HG03280 (cell line): ENCODE measurements around the gene ERFE.

Source experiments
- ATAC-seq: cut with Tn5 transposase; IDR thresholded peaks from one replicate; pipeline ENCODE4 v1.9.1; 2021; ENCODE audit warnings: mild to moderate bottlenecking, moderate library complexity; ENCODE audit not compliant: unreplicated experiment

Gene ERFE

DNA sequence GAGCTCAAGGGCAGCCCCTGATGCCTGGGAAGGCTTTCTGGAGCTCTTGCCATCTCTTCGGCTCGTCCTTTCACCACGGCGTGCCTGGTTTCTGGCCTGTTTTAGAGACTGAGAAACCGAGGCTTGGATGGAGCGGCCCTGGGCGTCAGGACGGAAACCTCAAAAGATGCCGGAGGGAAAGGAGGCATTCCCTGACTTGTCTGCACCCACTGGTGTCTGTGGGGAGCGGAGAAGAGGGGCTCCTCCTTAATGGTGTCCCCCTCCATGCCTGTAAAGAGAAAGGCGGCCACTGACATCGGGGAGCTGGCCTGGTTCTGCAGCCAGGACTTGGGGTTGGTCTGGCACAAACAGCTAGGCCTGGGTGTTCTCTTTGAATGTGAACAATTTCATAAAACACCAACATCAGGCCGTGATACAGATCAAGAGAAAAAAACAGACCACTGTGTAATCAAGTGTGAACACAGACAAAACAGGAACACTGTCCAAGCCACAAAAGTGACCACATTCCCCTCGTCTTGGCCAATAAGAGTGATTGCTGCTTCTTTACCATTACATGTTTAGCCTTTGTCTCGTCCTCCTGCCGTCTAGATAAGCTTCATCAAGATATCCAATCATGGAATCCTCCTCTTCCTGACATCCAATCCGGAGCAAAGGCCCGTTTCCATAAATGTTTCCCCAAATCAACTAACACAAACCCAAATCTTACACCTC lies 45.4 kb downstream of the ERFE start:
- ATAC-seq: peak; percentile 23

DNA sequence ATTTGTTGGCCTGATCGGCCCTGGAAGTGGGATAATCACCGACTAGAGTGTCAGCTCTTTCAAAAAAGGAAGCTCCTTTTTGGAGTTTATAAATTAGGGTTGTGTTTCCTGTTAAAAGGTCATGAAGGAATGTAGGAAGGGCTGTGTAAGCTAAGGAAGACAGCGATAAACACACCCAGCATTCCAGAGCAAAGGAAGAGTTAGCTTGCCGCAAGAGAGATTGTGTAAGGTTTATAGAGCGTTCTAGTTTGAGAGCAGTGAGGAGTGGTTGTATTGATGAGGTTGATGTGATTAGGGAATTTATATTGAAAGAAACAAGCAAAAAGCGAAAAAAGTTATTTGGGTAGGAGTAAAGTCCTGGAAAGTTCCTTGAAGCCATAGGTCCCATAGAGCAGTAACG lies 48.2 kb downstream of the ERFE start:
- ATAC-seq: no peak

DNA sequence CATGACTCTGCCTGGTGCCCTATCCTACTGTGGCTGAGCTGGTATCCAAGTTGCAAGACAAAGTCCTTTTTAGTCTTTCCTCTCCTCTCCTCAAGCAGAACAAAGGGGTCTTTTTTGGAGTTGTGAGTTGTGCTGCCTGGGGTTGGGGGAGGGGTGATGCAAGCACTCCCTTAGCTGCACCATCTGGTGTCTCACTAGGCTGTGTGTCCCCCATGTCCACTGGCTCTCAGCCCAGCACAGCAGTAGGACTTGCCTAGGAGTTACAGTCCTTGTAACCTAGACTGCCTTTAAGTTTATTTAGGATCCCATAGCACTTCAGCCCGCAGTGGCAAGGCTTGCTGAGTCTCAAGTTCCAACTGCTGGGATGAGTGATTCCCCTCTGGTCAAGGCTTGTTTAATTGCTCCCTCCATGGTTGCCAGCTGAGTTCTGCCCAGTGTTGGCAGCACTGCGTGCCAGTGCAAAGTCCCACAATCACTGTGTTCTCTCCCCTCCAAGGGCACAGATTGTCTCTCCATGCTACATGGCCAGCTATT lies 57.9 kb downstream of the ERFE start:
- no peak for ATAC-seq
